NCI-H510A (cell line): ENCODE results near the gene ASB10.

ENCODE experiments used
- DNase-seq: peaks from one replicate; lab custom pipeline; 2025; lab: John Stamatoyannopoulos, UW

The ASB10 gene

DNA sequence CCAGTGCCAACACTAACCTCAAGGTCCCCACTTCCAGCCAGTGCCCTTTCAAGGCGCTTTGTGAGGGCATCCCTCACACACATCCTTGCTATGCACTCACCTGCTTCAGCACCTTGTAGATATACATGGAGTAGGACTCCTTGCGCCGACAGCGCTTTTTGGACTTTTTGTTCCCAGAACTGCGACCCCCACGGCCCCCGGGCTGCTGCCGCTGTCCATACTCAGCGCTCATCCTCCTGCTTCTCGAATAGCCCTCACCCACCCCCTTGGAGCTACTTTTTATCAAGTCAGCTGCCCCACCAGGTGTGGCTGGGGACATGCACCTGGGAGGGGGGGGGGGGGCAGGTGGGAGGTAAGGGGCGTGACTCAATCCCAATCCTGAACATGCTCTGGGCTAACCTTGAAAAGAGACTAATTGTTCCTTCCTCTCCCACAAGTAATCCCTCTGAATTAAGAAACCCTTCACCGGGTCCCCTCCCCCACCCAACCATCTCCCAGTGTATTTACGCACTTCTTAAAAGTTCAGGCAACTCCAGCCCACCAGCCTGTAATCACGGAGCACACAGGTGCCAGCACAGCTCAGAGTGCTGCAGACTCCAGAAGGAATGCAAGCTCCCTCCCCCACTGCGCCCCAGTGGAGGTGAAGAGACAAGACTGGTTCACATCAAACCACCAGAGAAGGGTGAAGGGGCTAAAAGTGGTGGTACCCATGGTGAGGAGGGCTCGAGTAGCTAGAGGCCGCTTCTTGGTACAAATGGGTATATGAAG lies 23.2 kb upstream of the ASB10 start, which contains the start of gene H2BK1:
H2BK1 (minus strand) TSS at position 402 of the 768 bp plus-strand sequence; CDS start at position 232, 170 bp downstream.
- no peak for DNase-seq

GRCh38 chr7:151209588-151209987 lies 22.5 kb upstream of the ASB10 start:
- DNase-seq, result no peak

DNA sequence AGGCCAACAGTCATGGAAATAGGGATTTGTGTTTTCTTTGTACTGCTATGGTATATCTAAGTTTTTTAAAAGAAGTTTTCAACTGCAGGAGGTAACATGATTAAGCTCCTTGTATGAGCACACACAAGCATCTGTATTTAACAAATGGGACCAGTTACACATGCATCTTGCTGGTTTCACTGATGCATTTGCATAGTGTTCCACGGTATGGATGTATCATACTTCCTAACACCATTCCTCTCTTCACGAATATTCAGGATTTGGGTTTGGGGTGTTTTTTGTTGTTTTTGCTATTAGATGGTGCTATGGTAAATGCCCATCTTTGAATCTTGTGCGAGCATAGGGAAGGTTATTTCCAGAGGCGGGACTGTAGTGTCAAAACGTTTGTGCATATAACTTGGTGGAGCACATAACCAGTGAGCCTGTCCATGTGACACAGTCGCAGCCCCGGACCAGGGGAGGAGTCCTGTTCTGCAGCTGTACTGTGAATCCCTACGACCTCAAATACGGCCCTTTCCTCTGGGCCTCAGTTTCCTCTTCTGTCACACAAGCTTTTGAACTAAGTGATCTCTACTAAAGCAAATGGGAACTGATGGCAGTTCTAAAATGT lies 21.3 kb upstream of the ASB10 start:
- DNase-seq, result no peak

DNA sequence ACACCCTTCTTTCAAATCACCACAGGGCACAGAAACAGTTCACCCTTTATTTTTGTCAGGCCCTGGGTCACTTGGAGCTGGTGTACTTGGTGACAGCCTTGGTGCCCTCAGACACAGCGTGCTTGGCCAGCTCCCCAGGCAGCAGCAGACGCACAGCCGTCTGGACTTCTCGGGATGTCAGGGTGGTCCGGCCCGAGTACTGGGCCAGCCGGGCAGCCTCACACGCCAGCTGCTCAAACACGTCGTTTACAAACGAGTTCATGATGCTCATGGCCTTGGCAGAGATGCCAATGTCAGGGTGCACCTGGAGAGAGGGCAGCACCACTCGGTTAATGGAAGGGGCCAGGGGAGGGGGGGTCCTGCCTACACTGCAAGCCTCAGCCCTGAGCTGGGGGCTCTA lies 20.8 kb upstream of the ASB10 start:
- no peak for DNase-seq

DNA sequence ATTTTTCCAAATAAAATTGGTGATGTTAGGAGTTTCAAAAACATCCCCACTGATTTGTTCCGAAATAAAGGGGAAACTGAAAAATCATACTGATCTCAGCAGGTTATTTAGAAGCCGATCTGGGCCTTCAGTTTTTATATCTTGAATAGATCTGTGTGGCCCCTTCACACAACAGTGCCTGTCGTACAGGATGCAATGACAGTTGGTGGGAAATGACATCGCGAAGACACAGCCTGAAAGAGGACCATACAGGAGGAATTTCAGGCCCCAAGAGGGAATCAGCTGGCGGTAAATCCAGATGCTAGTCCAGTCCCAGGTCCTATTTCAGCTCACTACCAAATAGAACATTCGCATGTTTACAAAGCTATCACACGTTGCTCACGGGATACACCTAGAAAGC lies 20.3 kb upstream of the ASB10 start:
- no peak for DNase-seq

DNA sequence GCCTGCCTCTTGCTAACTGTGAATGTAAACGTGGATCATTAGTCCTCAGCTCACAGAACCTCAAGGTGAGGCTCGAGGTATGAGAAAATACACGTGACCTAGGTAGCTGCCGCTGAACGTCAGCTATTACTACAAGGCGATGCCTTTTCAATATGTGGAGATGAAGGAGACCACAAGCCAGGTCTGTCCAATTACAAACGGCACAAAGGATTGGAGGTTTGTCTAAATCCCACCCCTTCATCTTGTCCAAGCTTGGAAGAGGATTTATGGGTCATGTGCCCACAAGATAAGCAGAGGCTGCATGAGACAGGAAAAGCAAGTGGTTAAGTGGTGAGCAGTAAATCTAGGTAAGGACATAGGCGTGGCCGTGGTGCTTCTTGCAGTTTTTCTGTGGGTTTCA lies 19.9 kb upstream of the ASB10 start:
- DNase-seq, result no peak

DNA sequence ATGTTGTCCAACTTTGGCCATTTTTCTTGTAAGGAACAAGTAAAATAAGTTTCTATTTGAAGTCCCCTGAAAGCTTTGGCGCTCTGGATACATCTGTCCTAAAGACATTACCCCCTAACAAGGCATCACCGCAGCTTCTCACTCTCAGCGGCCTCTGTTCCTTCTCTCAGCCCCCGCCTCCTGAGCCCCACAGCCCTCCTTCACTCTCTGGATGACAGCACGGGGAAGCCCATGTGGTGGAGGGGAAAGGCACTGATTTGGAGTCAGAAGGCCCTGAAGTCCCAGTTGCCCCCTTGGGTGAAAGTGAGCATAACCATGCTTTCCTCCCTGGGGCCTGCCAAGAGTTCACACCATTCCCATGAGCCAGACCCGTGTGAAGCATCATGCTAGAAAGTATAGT lies 18.7 kb upstream of the ASB10 start:
- no peak for DNase-seq

GRCh38 chr7:151204383-151205032 lies 17.5 kb upstream of the ASB10 start:
- no peak for DNase-seq

DNA sequence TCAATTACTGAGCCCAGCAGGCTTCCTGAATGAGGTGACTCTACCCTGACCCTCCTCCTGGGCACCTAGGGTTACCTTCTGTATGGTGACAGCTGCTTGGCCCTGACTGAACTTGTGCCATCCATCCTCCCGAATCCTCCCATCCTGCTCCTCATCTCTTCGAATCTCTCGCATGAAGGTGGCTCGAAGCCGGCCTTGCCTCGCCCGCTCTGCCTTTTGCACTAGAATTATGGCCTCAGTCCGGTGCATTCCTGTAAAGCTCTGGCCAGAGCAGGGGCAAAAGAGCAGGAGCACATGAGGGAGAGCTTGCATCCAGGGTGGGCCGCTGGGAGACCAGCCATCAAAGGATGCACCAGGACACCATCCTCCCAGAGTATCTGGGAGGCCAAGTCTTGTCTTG lies 15.8 kb upstream of the ASB10 start:
- DNase-seq, result no peak

GRCh38 chr7:151201751-151202150 lies 14.7 kb upstream of the ASB10 start:
- no peak for DNase-seq

GRCh38 chr7:151201344-151201743 lies 14.3 kb upstream of the ASB10 start:
- DNase-seq, result no peak

- DNase-seq, result no peak
Measured at GRCh38 chr7:151198945-151199848, 12.1 kb upstream of the ASB10 start.

DNA sequence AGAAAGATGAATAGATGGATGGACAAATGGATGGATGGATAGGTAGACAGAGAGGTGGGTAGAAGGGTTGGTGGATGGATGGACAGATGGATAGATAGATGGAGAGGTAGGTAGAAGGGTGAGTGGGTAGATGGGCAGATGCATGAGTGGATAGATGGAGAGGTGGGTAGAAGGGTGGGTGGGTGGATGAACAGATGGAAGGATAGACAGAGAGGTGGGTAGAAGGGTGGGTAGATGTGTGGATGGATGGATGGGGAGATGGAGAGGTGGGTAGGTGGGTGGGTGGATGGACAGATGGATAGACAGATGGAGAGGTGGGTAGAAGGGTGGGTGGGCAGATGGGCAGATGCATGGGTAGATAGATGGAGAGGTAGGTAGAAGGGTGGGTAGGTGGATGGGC lies 10.9 kb upstream of the ASB10 start:
- DNase-seq, result no peak

DNA sequence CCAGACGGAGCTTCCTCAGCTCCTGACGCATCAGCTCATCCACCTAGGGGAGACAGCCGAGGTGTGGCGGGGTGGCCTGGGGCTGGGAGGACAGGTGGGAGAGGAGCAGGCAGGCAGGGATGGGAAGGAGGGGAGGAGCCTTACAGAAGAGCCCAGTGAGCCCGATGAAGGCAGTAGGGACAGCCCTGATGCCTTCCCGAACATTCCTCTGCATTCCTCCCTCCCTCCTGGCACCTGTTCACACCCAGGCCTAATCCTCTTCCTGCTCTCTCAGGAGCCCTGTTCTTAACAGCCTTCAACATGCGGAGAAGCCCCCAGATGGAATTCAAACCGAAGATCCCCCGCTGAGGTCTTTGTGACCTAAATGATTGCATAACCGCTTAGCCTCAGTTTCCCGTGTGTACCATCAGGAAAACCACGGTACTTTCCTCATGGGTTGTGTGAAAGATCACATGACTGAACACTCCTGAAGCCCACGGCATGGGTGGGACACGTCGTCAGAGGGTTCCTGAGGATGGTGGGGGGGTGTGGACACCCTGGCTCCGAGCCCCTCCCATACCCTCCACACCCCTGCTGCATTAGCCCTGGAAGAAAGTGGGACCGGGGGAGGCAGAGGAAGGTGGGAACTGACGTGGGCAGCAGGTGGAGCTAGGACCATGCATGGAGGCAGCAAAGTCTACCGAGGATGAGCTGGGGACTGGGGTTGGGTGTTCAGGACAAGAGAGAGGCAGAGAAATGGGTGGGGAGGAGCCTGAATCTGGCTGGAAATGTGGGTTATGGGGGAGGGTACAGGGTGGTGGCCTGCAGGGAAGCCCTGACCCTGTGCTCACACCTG lies 8.8 kb upstream of the ASB10 start:
- no peak for DNase-seq

DNA sequence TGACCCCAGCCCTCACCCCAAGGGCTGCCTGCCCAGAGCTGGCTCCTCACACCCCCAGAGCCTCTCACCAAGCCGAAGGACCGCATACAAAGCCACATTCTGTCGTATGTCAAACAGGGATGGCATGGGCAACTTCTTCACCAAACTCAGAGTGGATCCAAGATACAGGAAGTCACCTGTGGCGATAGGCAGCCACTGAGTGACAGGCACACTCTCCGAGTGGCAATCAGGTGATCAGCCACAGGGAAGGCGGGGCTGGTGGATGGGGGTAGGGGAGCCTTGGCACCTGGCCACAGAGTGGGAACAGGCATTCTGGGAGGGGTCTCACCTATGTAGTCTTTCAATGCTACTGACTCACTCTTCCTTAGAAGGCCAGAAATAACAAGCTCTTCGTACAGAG lies 7.1 kb upstream of the ASB10 start:
- no peak for DNase-seq

DNA sequence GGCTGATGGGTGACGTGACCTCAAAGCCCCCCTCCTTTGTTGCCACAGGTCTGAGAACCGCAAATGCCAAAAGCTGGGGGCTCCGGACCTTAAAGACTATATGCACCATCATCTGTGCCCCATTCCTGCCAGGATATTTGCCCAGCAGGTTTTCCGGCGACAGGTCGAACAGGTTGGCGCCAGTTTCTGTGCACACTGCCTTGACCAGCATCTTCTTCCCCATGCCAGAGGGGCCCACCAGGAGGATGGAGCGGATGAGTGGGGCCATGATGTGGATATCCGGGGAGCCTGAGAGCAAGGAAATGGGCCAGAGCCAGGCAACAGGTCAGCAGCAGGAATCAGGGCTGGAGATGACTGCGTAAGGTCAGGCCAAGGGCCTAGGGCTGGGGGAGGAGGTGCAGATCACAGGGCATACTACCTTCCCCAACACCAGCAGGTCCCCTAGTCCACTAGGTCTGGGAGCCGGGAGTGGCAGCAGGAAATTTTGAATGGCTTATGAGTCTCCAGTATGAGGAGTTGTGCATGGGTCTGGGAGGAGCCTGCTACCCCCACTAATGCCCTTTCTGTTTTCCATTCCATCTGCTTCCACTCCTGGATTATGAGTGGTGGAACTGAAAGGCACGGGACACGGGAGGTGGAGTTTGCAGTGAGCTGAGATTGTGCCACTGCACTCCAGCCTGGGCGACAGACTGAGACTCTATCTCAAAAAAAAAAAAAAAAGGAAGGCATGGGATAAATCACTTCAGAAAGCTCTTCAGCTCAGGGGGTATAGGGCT lies 6.3 kb upstream of the ASB10 start:
- DNase-seq, result no peak

GRCh38 chr7:151192002-151192539 lies 5.0 kb upstream of the ASB10 start:
- DNase-seq, result no peak

- no peak for DNase-seq
Measured at GRCh38 chr7:151191544-151191943, 4.5 kb upstream of the ASB10 start.

DNA sequence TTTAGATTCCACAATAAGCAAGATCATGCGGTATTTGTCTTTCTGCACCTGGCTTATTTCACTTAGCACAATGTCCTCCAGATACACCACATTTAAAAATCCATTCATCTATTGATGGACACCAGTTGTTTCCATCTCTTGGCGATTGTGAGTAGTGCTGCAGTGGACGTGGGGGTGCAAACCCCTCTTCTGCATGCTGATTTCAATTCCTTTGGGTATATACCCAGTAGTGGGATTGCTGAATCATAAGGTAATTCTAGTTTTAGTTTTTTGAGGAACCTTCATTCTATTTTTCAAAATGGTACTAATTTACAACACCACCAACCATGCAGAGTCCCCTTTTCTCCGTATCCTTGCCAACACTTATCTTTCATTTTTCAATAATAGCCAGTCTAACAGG lies 2.0 kb upstream of the ASB10 start:
- no peak for DNase-seq

DNA sequence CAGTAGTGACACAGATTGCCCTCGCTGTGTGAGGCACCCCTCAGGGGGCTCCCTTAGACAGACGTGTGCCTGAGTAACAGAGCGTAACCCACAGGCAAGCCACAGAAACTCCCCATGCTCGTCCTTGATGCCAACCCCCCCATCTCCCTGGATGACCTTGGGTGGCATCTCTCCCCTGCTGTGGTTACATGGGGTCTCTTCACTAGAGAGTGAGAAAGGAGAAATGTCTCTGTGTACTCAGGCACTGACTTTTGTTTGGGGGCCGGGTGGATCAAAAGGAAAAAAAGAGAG lies 1.1 kb upstream of the ASB10 start:
- DNase-seq, result no peak
